ENCODE data around the gene ENPP1. TPM values are rescaled to one million over a fixed set of nuclear protein-coding genes. Genes with fewer than 3 reads are reported as not detected.

Gene ENPP1
- total RNA-seq, 2 experiments from 2014 or later, result 0.15 to 0.47 TPM

DNA sequence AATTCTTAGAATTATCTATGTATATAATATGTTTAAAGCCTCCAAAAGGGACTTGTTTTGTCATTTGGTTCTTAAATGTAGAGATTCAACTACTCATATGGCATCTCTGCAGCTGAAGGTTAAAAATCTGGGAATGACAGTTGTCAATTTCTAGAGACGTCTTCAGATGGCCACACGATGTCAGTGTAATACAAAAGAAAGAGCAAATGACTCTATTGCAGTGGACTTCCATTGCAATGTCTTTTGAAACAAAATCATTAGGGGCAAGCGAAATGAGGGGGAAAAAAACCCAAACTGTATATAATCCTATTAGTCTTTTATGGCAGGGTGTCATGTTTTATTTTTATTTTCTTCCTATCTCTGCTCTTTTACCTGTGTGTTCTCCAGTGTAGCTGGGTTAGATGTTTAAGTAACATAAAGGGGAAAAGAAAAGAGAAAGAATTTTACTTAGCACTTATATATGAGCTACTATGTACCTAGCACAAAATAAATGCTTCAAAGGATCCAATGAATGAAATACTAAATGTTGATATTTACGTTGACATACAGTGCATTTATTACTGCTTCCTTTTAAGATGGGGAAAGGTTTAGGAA lies 117.2 kb downstream of the ENPP1 start:
- Mint-ChIP-seq H3K36me3 (no peaks in the 10 kb centered on the region), H3K27me3 (peaks cover 23% of the 10 kb centered on the region), H3K4me3 (no peak overlapping the region), H3K4me1 (no peaks in the 10 kb centered on the region), H3K9me3 (ENCODE audit: low read depth) (peaks cover 2% of the 10 kb centered on the region), H3K27ac (no peak overlapping the region)
- ATAC-seq (no peak), DNase-seq (no peak)
- CTCF ChIA-PET, result interaction anchor here (0.8 to 1.4 kb wide), 7 partner anchors 9 to 572 kb away, joined by 3 to 5 read pairs (median 3); no protein-coding TSS in a partner anchor

- Mint-ChIP-seq H3K9me3 (ENCODE audit: low read depth) (no peaks in the 10 kb centered on the region), H3K36me3 (no peaks in the 10 kb centered on the region), H3K27ac (no peak overlapping the region), H3K4me3 (no peak overlapping the region), H3K27me3 (peaks cover 13% of the 10 kb centered on the region), H3K4me1 (no peaks in the 10 kb centered on the region)
- CTCF ChIA-PET, result no interaction called here
- ATAC-seq (no peak), DNase-seq (no peak)
These were observed 121.4 kb downstream of the ENPP1 start for GRCh38 chr6:131929264-131929663.

- Mint-ChIP-seq H3K27ac (no peak overlapping the region), H3K9me3 (ENCODE audit: low read depth) (no peaks in the 10 kb centered on the region), H3K4me3 (no peak overlapping the region), H3K4me1 (no peaks in the 10 kb centered on the region), H3K27me3 (peaks cover 13% of the 10 kb centered on the region), H3K36me3 (no peaks in the 10 kb centered on the region)
- no peak for ATAC-seq
- no peak for DNase-seq
- CTCF ChIA-PET, result interaction anchor here (0.6 to 1.6 kb wide), 4 partner anchors 12 to 350 kb away, joined by 3 to 5 read pairs (median 3); no protein-coding TSS in a partner anchor
These were observed 122.2 kb downstream of the ENPP1 start for GRCh38 chr6:131929976-131930375.

- Mint-ChIP-seq H3K27me3 (peaks cover 9% of the 10 kb centered on the region), H3K4me3 (no peak overlapping the region), H3K27ac (no peak overlapping the region), H3K9me3 (ENCODE audit: low read depth) (no peaks in the 10 kb centered on the region), H3K4me1 (no peaks in the 10 kb centered on the region), H3K36me3 (no peaks in the 10 kb centered on the region)
- DNase-seq (no peak), ATAC-seq (no peak)
- CTCF ChIA-PET, result interaction anchor here (1.0 to 1.6 kb wide), 3 partner anchors 13 to 349 kb away, joined by 3 to 5 read pairs (median 3); no protein-coding TSS in a partner anchor
These were observed 123.4 kb downstream of the ENPP1 start for GRCh38 chr6:131931063-131931750.

DNA sequence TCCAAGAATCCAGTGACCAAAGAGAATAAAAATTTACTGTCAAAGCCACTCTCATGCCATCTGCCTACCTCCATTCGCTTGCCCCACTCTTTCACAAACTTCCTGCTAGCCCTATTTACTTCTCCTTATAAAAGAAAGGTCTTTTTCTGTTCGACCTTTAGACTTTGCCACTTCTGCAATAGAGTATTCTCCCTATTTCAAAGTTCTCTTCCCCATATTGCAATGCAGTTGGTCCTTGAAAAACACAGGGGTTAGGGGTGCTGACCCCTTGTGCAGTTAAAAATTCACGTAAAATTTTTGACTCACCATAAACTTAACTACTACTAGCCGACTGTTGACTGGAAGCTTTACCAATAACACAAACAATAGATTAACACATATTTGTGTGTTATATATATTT lies 128.3 kb downstream of the ENPP1 start:
- Mint-ChIP-seq H3K4me1 (no peaks in the 10 kb centered on the region), H3K27me3 (peaks cover 9% of the 10 kb centered on the region), H3K27ac (no peak overlapping the region), H3K9me3 (ENCODE audit: low read depth) (no peaks in the 10 kb centered on the region), H3K4me3 (no peak overlapping the region), H3K36me3 (no peaks in the 10 kb centered on the region)
- CTCF ChIA-PET, result no interaction called here
- ATAC-seq (no peak), DNase-seq (no peak)

GRCh38 chr6:131937226-131937625 lies 129.4 kb downstream of the ENPP1 start:
- Mint-ChIP-seq H3K36me3 (no peaks in the 10 kb centered on the region), H3K9me3 (ENCODE audit: low read depth) (no peaks in the 10 kb centered on the region), H3K27me3 (peaks cover 2% of the 10 kb centered on the region), H3K4me1 (no peaks in the 10 kb centered on the region), H3K4me3 (no peak overlapping the region), H3K27ac (no peak overlapping the region)
- ATAC-seq, result no peak
- no peak for DNase-seq
- CTCF ChIA-PET, result interaction anchor here (1.4 kb wide), 1 partner anchor 12 kb away, joined by 3 read pairs; no protein-coding TSS in a partner anchor

GRCh38 chr6:131937703-131938631 lies 130.1 kb downstream of the ENPP1 start:
- no peaks in the 10 kb centered on the region for H3K36me3 Mint-ChIP-seq
- ATAC-seq (no peak), DNase-seq (no peak)
- H3K9me3 Mint-ChIP-seq (ENCODE audit: low read depth), result no peaks in the 10 kb centered on the region
- CTCF ChIA-PET, result interaction anchor here (1.4 kb wide), 1 partner anchor 12 kb away, joined by 3 read pairs; no protein-coding TSS in a partner anchor
- H3K4me3 Mint-ChIP-seq, result no peak overlapping the region
- no peaks in the 10 kb centered on the region for H3K4me1 Mint-ChIP-seq
- peaks cover 2% of the 10 kb centered on the region for H3K27me3 Mint-ChIP-seq
- no peak overlapping the region for H3K27ac Mint-ChIP-seq

Small RNAs within 50 kb of the gene (microRNA-seq; reads per million reads assigned to microRNA genes)
- not detected for gene MIR548H5

Other genes starting within 250 kb of the ENPP1 start
- not detected for gene ARG1, start 234.8 kb upstream of the ENPP1 start, total RNA-seq
- gene MED23, start 179.8 kb upstream of the ENPP1 start, total RNA-seq, result 10 to 100 TPM; 28.4 to 33.1 TPM
- gene ENPP3, start 170.7 kb upstream of the ENPP1 start, total RNA-seq, result 1 to 10 TPM in 1 of 2 experiments, under 1 TPM in 1; 0.93 to 1.4 TPM
- not detected for gene OR2A4, start 106.6 kb upstream of the ENPP1 start, total RNA-seq
- not detected for gene CTAGE9, start 97.0 kb upstream of the ENPP1 start, total RNA-seq
- gene CCN2, start 143.4 kb downstream of the ENPP1 start, total RNA-seq, result not detected